GM19463 (cell line): Measurements from ENCODE around the gene CELSR1.
"Not testable (repeated sequence)": the region's sequence is repeated elsewhere in the genome, so short reads cannot be mapped to it uniquely, and the experiment has no call there.

Experiments
- ATAC-seq: cut with Tn5 transposase; IDR thresholded peaks from one replicate; pipeline ENCODE4 v1.9.1; 2021; ENCODE audit warnings: mild to moderate bottlenecking, moderate library complexity; ENCODE audit not compliant: unreplicated experiment

Gene CELSR1

DNA sequence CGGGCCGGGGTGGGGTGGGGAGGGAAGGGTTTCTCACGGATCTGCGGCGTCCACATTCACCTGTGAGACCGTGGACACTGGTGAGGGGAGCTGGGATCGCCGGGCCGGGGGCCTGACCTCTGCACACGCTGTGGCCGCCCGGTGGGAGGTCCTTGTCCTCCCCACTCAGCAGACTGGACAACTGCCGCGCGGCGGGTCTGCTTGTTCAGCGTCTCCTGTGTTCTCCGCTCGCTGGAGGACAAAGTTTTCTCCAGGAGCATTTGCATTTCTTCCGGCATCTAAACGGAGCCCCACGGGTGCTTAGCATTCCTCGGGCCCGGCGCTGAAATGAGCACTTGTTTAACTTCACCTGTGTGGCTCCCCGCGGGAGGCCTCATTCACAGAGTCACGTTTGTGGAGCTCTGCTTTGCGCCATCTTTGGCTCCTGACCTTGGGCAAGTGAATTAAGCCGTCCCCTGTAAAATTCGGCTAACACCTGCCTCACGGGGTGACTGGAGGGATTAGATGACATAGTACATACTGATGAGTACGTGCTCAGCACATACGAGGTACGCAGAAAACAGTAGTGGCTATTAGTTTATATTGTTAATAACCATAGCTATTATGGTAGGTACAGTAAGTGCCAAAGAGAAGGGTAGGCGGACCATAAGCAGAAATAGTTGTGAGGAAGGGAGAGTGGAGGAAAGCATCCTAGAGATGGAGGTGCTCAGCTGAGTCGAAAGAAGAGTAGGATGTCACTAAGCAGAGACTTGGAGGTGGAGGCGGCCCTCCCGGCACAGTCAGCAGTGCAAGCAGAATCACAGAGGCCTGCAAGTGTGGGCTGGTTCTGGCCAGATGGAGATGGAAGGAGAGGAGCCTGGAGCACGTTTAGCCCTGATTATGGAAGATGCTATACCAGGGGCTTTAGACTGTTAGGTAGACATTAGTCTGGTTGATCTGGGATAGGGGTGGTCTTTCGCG, 201.0 kb downstream of the CELSR1 start:
- ATAC-seq: no peak

DNA sequence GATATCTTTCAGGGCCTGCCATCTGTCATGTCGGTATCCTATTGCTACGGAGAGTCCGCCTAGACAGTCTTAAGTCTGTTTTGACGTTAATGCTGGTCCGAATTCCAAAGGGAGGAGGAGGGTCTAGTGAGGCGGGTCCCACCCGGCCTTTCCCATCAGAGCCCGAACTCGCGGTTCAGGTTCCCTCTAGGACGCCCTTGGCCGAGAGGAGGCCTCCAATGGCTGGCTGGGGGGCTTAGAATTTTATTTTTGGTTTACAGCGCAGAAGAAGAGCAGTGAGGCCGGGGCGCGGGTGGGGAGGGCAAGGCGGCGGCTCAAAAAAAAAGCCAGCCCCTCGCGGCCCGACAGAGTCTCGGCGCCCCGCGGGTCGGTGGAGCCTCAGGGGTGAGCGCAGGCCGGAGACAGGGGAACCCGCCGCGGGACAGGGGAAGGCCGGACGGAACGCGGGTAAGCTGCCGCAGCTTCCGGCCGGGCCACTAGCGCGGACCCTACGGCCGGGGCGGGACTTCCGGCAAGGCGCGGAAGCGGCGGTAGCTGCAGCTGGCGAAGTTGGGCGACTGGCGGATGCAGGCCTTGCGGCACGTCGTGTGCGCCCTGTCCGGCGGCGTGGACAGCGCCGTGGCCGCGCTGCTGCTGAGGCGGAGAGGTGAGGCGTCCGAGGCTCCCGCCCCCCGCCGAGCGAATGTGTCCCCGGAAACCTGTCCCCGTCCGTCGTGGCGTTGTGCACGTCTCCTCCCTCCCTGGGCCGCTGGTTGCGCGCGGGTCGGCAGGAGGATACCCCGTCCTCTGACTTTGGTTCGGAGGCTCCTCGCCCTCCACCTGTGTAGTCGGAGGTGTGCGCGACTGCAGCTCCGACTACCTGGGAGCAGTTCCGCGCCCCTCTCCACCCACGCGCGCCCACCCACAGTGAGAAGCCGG, 202.0 kb downstream of the CELSR1 start, which contains the start of gene TRMU:
Gene TRMU, plus strand, starts transcription at position 514 of the 918 bp plus-strand sequence. Its CDS starts 51 bp downstream, at position 565.
- peak; percentile 94 for ATAC-seq

DNA sequence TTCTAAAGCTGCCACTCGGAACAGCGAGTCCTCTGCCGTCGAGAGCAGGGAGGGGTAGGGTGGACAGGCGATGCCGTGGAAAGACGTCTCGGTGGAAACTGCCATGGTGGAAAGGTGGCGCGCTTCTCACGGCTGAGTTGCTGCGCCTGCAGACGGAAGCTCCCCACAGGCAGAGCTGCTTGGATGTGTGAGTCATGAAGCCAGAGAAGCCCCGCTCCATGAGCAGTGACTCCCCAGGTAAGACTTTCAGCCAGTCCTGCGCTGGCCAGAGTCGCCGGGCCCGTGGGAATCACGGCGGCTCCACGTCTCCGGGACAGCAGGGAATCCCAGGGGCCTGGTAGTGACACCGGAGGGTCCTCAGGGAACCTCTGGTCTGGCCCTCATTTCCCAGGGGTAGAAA, 205.9 kb downstream of the CELSR1 start:
- ATAC-seq: no peak

DNA sequence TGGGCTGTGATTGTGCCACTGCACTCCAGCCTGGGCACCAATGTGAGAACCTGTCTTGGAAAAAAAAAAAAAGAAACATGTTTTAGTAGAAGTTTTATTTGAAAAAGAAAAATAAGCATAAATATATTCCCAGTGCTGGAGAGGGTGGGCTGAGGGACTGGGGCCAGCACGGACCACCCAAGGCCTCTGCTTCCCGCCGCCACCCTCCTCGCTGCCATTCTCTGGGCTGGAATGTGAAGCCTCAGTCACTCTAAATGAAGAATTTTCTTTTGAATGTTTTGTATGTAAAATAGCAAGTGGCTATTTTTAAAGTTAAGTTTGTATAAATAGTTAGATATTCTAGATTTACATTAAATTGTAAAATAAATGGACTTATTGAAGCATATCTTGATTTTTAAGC, 207.0 kb downstream of the CELSR1 start:
- no peak for ATAC-seq

DNA sequence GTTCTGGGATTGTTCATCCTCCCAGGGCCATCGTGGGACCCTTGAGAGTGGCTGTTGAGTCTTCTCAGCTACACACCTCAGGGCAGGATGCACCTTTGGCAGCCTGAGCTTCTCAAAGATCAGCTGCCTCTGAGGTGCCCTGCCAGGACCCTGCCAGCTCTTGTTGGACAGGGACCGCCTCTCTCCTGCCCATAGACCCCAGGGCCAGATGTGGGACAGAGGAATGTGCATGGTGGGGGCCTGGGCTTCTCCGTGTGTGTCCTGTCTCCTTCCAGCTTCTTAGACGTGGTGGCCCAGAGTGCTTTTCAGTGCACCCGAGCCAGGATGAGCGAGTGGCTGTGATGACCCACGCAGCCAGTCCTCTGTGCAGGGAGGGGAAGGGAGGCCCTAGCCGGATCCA, 207.8 kb downstream of the CELSR1 start:
- ATAC-seq: no peak

DNA sequence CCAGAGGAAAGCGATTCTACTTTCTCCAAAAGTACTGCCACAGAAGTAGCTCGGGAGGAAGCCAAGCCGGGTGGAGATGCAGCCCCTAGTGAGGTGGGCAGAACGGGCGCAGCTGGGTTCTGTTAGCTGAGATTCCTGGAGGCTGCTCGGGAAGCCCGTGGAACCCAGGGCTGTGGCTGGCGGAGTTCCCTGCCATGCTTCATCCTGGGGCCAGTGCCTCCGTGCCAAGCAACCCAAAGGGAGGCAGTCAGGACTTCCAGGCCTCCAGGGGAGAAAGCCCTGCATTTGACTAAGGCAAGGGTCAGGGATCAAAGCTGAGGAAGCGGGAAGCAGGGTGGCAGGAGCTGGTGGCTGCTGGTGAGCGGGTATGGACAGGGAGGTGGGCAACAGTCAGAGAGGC, 208.6 kb downstream of the CELSR1 start:
- ATAC-seq: no peak

DNA sequence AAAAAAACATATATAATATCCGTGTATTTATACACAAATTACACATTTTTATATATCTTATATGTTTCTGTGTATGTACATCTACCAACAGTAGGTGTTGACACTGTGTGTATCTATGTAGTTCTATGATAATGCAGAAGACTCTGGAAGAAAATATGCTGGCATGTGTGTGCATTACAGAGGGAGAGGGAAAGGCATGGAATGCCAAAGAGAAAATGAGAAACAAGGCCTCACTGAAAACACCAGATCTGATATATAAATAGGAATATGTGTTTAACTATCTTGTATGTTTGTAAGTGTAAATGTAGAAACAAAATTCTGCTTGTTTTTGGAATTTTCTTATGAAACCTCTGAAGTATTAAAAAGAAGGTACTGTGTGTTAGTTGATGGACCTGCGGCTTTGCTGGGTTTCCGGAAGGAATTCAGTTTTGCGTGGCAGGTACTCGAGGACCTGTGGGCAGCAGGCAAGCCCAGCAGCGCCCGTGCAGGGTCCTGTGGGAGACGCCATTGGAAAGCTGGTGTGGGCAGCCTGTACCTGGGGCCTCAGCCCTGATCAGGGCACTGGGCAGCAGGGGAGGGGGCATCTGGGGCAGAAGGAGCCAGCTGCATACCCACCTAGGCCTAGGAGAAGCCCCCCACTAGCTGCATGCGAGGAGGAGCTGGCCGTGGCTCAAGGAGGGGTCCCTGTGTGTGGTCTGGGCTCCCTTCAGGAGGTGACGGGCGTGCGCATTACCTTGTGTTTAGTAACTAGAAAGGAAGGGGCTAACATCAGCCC, 209.5 kb downstream of the CELSR1 start:
- ATAC-seq: no peak

DNA sequence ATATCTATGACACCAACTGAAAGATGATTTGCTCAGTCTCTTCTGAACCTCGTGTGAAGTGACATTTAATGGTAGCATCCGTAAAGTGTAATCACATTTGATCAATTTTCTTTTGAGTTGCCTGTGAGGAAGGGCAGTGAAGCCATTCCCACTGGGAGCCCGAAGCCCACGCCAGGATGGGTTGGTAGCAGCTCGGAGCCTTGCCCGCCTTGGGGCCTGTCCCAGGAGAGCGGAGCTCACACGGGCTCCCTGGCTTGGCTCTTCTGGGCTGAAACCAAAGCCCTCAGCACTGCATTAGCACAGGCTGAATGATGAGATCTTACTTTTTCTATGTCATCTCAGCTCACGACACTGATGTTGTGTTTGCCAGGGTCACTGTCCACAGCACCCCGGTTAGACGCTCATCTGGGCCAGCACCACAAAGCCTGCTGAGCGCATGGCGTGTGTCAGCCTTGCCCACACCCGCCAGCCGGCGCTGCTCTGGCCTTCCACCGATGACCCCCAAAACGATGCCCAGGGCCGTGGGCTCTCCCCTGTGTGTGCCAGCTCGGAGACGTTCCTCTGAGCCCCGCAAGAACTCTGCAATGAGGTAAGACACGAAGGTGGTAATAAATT, 211.2 kb downstream of the CELSR1 start:
- no peak for ATAC-seq

DNA sequence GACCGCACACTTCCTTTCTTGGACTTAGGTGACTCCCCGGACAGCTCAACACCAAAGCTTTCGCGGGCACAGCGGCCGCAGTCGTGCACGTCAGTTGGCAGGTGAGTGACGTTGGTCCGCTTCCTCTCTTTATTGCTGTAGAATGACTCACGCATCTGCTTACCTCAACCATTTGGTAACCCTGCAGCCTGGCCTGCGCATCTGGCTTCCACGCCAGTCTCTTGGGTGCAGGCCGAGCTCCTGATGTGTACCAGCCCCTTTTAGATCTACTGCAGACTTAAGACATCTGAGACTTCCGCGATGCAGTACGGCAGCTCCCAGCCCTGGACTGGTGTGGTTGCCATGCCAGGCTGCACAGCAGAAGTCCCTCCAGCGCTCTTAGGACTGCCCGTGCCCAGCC, 214.3 kb downstream of the CELSR1 start:
- no peak for ATAC-seq

DNA sequence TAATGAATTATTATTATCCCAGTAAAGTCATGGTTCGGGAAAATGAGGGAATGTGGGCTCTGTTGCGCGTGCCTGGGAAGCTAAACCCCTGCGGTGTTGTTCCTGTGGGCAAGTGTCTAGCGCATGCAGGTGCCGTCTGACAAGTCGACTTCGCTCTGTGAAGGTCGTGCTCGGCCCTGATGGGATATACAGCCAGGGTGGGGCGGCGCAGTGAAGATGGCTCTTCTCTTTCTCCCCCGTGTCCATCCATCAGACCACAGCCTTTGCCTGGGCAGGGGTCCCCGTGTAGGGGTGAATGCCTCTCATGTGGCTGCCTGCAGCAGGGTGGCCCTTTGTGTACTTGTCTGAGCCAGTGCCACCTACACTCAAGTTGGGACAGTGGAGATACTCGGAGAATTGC, 214.7 kb downstream of the CELSR1 start:
- no peak for ATAC-seq

DNA sequence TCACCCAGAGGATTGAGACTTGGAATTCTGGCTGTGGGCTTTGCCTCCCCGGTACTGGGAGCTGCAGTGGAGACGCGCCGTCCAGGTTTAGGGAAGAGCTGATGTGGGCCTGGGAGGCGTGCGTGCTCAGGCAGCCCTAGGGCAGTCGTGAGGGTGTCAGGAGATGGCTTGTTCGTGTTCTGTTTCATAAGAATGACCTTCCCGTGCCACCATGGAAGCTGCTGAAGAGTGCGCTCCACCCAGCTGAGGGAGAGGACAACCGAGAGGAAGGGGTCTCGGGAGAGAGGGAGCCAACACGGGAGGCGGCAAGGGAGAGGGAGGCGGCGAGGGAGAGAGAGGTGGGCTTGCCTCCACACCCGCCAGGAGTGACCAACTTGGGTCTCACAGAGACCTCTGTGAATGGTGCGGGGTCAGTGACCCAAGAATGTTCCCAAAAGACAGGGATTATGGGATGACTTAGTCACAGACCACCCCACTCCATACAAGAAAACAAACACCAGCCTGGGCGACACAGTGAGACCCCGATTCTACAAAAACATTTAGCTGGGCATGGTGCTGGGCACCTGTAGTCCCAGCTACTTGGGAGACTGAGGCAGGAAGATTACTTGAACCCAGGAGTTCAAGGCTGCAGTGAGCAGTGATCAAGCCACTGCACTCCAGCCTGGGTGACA, 216.6 kb downstream of the CELSR1 start:
- ATAC-seq: no peak

DNA sequence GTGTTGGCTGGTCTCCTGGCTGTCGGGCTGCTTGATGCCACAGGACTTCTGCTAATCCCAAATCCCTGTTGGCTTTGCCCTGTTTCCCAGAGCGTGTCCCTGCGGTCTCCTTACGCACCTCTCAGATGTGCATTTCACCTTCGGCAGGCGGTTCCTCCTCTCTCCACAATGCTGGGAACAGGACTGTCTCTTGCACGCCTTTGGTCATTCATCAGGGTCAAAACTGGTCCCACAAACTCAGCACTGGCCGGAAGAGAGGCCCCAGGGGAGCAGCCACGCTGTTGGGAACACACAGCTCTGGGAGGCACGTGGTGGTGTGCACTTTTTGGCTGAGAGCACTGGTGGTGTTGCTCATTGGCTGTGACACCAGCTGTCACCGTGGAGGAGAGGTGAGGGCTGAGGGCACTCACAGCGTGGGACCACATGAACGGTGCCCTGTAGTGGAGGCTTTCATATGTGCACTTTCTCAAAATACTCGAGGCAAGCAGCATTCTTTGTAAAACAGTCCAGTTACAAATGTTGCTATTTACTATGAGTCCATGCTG, 217.2 kb downstream of the CELSR1 start:
- no peak for ATAC-seq

DNA sequence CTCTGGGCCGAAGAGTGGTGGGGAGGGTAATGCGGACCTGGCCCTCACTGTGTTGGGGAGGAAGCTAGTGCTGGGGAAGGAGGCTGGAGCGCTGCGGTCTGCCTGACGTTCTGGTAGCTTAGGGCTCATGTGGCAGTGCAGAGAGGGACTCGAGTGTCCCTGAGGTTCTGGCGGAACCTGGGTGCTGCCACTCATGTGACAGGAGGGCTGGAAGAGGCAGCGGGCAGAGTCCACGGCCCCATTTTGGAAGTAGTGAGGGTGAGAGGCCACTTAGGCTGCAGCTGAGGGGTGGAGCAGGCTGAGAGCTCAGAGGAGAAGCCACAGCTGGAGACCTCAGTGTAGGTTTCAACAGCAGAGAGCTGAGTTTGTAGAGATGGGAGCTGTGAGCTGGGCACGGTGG, 218.1 kb downstream of the CELSR1 start:
- ATAC-seq: no peak

DNA sequence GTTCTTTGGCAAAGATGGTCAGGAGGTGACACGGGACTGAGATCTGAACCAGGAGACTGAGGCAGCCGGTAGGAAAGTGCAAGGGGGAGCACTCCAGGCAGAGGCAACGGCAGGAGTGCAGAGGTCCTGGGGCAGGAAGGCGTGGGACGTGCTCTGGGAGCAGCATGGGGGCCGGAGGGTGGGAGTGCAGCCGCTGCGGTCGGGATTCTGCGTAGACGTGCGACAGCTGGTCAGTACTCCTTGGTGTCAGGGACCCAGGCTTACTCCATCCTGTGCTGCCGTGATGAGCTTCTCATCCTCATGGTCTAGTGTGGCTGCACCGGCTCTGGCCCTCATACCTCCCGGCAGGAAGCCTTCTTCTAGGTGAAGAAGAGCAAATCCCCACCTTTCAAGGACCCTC, 218.8 kb downstream of the CELSR1 start:
- ATAC-seq: no peak

DNA sequence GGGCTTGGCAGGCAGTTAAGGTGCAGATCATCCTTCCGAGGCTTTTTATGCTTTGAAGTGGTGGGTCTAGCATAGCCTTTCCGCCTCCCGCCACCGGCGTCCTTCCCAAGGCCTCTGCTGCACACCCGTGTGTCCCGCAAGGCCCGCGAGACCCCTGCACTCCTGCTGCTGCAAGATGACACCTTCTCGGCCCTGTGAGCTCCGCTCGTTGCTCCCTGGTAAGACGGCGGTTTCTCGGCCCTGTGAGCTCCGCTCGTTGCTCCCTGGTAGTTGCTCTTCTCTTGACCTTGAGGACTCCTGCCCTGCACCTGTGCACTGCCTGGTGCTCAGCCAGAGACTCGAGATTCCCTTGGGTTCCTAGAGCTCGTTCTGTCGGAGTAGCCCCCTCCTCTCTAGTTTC, 219.8 kb downstream of the CELSR1 start:
- ATAC-seq: no peak

DNA sequence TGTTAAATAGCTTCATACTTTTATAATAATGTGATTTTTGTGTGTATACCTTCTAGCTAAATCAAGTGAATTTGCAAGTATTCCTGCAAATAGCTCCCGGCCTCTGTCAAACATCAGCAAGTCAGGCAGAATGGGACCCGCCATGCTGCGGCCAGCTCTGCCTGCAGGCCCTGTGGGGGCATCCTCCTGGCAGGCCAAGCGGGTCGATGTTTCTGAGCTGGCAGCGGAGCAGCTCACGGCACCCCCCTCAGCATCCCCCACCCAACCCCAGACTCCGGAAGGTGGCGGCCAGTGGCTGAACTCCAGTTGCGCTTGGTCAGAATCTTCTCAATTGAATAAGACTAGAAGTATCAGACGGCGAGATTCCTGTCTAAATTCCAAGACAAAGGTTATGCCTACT, 221.4 kb downstream of the CELSR1 start:
- ATAC-seq: no peak

DNA sequence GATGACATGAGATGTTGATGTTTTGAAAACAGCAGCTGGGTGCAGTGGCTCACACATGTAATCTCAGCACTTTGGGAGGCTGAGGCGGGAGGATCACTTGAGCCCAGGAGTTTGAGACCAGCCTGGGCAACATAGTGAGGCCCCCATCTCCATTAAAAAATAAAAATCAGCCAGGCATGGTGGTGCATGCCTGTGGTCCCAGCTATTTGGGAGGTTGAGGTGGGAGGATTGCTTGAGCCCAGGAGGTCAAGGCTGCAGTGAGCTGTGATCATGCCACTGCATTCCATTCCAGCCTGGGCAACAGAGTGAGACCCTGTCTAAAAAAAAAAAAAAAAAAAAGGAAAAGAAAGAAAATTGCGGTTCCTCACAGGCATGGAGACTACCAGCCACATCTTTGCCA, 224.6 kb downstream of the CELSR1 start:
- not testable (repeated sequence) for ATAC-seq

DNA sequence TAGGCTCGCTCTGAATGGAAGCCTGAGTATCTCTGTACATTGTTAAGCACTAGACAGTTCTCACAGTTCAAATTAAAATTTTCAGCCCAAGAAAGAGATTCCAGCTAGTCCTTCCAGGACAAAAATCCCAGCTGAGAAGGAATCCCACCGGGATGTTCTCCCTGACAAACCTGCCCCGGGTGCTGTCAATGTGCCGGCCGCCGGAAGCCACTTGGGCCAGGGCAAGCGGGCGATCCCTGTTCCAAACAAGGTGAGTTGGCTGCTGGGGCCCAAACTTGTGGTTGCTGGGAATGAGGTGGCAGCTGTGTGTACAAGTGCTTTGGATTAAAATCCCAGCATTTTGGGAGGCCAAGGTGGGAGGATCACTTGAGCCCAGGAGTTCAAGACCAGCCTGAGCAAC, 225.4 kb downstream of the CELSR1 start:
- ATAC-seq: no peak
